Measurements from ENCODE around the gene SENP1. TPM values are rescaled to one million over a fixed set of nuclear protein-coding genes. Genes with fewer than 3 reads are reported as not detected.

SENP1 gene
- total and polyA plus RNA-seq, 2 of the 13 experiments (the other 11 are each of a cell fraction or from before 2014, with no cell fraction given) = 14.0 to 20.2 TPM

DNA sequence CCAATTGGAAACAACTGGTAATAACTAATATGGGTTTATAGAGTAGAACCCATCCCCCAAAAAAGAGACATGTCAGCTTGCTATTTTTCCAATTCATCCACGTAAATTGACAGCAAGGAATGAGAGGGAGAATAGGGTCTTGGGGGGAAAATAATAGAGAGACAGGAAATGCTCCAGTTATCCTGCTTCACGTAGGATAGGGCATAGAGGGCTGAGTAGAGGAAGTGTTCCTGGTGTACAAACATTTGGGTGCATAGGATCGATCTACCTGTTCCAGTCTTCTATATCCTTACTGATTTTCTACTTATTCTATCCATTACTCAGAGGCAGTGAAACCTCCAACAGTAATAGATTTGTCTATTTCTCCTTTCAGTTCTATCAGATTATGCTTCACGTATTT lies 52.0 kb downstream of the SENP1 start:
- intact Hi-C loops (cut with micrococcal nuclease; ENCODE audit: unreplicated experiment) (no loop called here), in situ Hi-C loops (cut with HindIII; ENCODE audit: extremely low pct_ligation_motif_present, low pct_unique_long_range_greater_than_20kb) (no loop called here)
- ChIA-PET CTCF (ENCODE audit: low intra/inter-chr PET ratio, low total read pairs) (no interaction called here), POLR2A (no interaction called here)
- no TSS peak for BruUV-seq (replicated peaks)
- Histone ChIP-seq H3K9me3 (ENCODE audit: low read length) (peaks cover 5% of the 10 kb centered on the region), H2AFZ (ENCODE audit: low read length) (no peak overlapping the region), H4K20me1 (ENCODE audit: insufficient read depth, low read length) (no peaks in the 10 kb centered on the region), H3K4me1 (ENCODE audit: insufficient read depth, low read length) (no peaks in the 10 kb centered on the region), H3K4me2 (ENCODE audit: low read depth, low read length) (no peak overlapping the region), H3K36me3 (replicated peaks in 1 of 2; ENCODE audit: control insufficient read depth in 1 of 2, insufficient read depth in 2 of 2, low read length in 2 of 2) (peaks cover 3 to 17% of the 10 kb centered on the region in 2 experiments; a peak in 1 of 5 replicates), H3K27me3 (ENCODE audit: control insufficient read depth in 1 of 2, insufficient read depth in 2 of 2, low read length in 2 of 2) (no peaks in the 10 kb centered on the region), H3K27ac (ENCODE audit: extremely low read length, insufficient read depth, low read length) (no peak overlapping the region), H3K9ac (ENCODE audit: insufficient read depth, low read depth, low read length) (no peak overlapping the region), H3K4me3 (replicated peaks in 1 of 3; ENCODE audit: insufficient read depth in 1 of 3, low read depth in 2 of 3, low read length in 3 of 3) (no peak overlapping the region), H3K79me2 (ENCODE audit: insufficient read depth, low read length) (no peaks in the 10 kb centered on the region)
- TF ChIP-seq RXRA (CRISPR knock-in tag; IDR thresholded peaks at IDR 0.05) (no peak), HOXA9 (CRISPR knock-in tag; IDR thresholded peaks at IDR 0.05; ENCODE audit: borderline replicate concordance) (no peak), SSRP1 (CRISPR knock-in tag; IDR thresholded peaks at IDR 0.05) (no peak), ZNF605 (CRISPR knock-in tag; IDR thresholded peaks at IDR 0.05) (no peak), DZIP1 (CRISPR knock-in tag; IDR thresholded peaks at IDR 0.05) (no peak), ZNF572 (CRISPR knock-in tag; IDR thresholded peaks at IDR 0.05) (no peak)
- no peak for FAIRE-seq
- ATAC-seq = no peak
- 99% methylated on average over 4 of the region's 4 CpGs for WGBS (ENCODE audit: low lambda C conversion rate)
- no peak for DNase-seq (ENCODE audit: low spot score)

DNA sequence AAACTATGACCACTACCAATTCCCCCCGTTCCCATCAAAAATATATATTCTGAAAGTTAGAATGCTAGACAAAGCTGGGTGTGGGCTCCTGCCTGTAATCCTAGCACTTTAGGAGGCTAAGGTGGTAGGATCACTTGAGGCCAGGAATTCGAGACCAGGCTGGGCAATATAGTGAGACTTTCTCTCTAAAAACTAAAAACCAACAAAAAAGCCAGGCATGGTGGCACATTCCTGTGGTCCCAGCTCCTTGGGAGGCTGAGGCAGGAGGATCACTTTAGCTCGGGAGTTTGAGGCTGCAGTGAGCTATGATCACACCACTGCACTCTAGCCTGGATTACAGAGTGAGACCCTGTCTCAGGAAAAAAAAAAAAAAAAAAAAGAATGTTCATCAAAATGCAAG lies 52.8 kb downstream of the SENP1 start:
- H3K4me2 ChIP-seq (ENCODE audit: low read depth, low read length) = no peak overlapping the region
- ChIA-PET CTCF (ENCODE audit: low intra/inter-chr PET ratio, low total read pairs) (no interaction called here), POLR2A (no interaction called here)
- no TSS peak for BruUV-seq (replicated peaks)
- no peak overlapping the region for H3K4me3 ChIP-seq (replicated peaks in 1 of 3; ENCODE audit: insufficient read depth in 1 of 3, low read depth in 2 of 3, low read length in 3 of 3)
- intact Hi-C loops (cut with micrococcal nuclease; ENCODE audit: unreplicated experiment) (no loop called here), in situ Hi-C loops (cut with HindIII; ENCODE audit: extremely low pct_ligation_motif_present, low pct_unique_long_range_greater_than_20kb) (no loop called here)
- WGBS (ENCODE audit: low lambda C conversion rate) = 98% methylated on average over 3 of the region's 3 CpGs
- no peaks in the 10 kb centered on the region for H3K79me2 ChIP-seq (ENCODE audit: insufficient read depth, low read length)
- DNase-seq (ENCODE audit: low spot score) = no peak
- H3K27me3 ChIP-seq (ENCODE audit: control insufficient read depth in 1 of 2, insufficient read depth in 2 of 2, low read length in 2 of 2) = no peaks in the 10 kb centered on the region
- H3K27ac ChIP-seq (ENCODE audit: extremely low read length, insufficient read depth, low read length) = no peak overlapping the region
- TF ChIP-seq SRF (IDR thresholded peaks at IDR 0.05; ENCODE audit: low read depth, low read length) (no peak), TCF12 (IDR thresholded peaks at IDR 0.05) (no peak), TCF12 (CRISPR knock-in tag; IDR thresholded peaks at IDR 0.05) (no peak), ZC3H4 (CRISPR knock-in tag; IDR thresholded peaks at IDR 0.05; ENCODE audit: borderline replicate concordance) (no peak), CHCHD3 (CRISPR knock-in tag; IDR thresholded peaks at IDR 0.05) (no peak), ZNF605 (CRISPR knock-in tag; IDR thresholded peaks at IDR 0.05) (no peak), SMAD3 (CRISPR knock-in tag; IDR thresholded peaks at IDR 0.05) (no peak), ZKSCAN1 (IDR thresholded peaks at IDR 0.05; ENCODE audit: low read length) (no peak), KDM3A (CRISPR knock-in tag; IDR thresholded peaks at IDR 0.05; ENCODE audit: low read depth) (no peak), ZNF530 (CRISPR knock-in tag; IDR thresholded peaks at IDR 0.05; ENCODE audit: low read depth) (no peak), ZNF331 (CRISPR knock-in tag; IDR thresholded peaks at IDR 0.05) (no peak), SMARCC2 (IDR thresholded peaks at IDR 0.05) (no peak), ZNF430 (CRISPR knock-in tag; IDR thresholded peaks at IDR 0.05) (no peak), SNRNP70 (IDR thresholded peaks at IDR 0.05; ENCODE audit: low read depth, low read length) (no peak), HOXA7 (CRISPR knock-in tag; IDR thresholded peaks at IDR 0.05) (no peak)
- H4K20me1 ChIP-seq (ENCODE audit: insufficient read depth, low read length) = no peaks in the 10 kb centered on the region
- H3K9me3 ChIP-seq (ENCODE audit: low read length) = no peaks in the 10 kb centered on the region
- H3K9ac ChIP-seq (ENCODE audit: insufficient read depth, low read depth, low read length) = no peak overlapping the region
- H3K36me3 ChIP-seq (replicated peaks in 1 of 2; ENCODE audit: control insufficient read depth in 1 of 2, insufficient read depth in 2 of 2, low read length in 2 of 2) = peaks cover 4 to 15% of the 10 kb centered on the region in 2 experiments; a peak in 1 of 5 replicates
- no peaks in the 10 kb centered on the region for H3K4me1 ChIP-seq (ENCODE audit: insufficient read depth, low read length)
- no peak for ATAC-seq
- no peak for FAIRE-seq
- no peak overlapping the region for H2AFZ ChIP-seq (ENCODE audit: low read length)

Measured in HepG2 (cell line).